ACHN (cell line): ENCODE measurements around the gene DOCK6.

Experiments
- DNase-seq: peaks from one replicate; pipeline ENCODE4 v3.0.0-alpha.2; 2015
- in situ Hi-C: cut with HindIII; loops from 2 replicates; pipeline ENCODE4 v1.10.0; 2017; ENCODE audit warnings: low sequenced_read_pairs, low pct_ligation_motif_present, low pct_unique_long_range_greater_than_20kb

DOCK6 gene

DNA sequence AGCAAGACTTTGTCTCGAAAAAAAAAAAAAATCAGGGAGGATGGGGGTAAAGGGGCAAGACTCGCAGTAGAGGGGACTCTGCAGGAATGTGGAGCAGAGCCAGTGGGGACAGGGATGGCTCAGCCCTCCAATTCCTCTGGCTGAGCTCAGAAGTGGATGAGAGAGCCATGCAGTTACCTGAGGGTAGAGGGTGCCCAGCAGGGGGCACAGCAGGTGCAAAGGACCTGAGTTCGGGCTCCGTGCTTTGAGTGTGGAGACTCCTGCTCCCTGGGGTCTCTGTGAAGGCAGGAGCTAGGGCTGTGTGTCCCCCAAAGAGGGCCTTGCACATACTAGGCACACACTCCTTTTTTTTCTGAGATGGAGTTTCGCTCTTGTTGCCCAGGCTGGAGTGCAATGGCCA lies 7.7 kb downstream of the DOCK6 start:
- no peak for DNase-seq
- in situ Hi-C loops = no loop called here

DNA sequence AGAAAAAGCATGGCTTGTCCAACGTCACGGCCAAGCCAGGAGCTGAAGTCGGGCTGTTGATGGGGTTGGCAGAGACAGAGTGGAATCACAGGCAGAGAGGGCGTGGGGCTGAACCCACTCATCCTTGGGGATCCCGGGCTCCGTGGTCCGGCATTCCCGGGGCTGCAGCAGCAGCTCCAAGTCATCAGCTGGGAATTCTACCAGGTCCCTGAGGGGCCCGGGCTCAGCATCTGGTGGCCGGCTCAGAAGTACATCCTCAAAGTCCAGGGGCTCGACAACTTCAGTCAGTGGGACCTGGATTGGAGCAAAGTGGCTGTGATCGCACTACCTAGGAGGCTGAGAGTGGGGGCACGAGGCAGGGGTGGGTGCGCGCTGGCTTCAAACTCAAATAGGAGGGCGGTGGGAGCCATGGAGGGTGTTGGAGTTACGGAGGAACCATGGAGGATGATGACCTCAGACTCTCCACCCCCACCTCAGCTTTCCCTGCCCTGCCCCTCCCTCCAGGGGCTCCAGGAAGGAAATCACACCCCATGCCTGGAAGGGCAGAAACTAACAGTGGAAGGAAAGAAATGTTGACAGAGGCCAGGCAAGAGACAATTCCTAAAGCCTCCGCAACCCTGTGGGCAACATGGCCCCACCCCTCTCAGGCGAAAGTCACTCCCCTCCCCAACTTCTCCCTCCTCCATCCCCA lies 9.5 kb downstream of the DOCK6 start:
- no peak for DNase-seq
- in situ Hi-C loops = no loop called here

DNA sequence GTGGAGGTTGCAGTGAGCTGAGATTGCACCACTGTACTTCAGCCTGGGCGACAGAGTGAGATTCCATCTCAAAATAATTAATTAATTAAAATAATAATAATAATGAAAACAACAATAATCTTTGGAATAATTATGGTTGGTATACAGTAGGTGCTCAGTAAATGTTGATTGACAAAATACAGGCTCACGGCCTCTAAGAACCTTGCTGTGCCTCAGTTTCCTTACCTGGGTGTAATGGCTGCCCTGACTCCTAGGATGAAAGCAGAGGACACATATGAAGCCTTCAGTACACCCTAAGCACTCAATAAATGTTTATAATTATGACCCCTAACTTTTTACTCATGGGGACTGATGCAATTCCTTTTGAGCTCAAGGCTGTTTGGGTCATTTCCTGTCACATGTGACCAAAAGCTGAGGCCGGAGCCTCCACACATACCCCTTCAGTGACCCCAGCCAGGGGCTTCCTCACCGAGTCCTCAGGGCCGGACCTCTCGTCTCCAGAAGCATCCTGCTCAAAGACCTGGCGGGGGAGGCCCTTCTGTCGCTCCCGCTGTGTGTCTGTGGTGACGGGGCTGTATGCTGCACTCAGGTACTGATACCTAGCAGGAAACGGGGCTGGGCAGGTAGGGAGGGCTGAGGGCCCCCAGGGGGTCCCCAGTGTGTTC lies 10.5 kb downstream of the DOCK6 start:
- in situ Hi-C loops = no loop called here

DNA sequence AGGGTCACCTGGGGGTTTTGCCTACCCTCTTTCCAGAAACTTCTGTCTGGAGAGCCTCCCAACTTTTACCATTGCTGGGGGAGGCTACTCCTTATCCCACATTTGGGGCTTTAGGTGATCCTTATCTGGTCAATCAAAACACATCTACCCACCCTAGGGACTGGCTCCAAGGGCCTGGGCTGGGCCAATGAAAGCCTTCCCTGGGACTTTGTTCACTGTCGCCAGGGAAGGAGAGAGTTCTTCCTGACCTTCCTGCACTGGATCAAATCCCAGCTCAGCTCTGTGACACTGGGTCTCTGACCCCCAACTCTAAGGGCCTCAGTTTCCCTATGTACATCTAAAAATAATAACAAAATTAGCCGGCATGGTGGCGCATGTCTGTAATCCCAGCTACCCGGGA lies 11.1 kb downstream of the DOCK6 start:
- in situ Hi-C loops = no loop called here

More for the DNA sequence above, 10.5 kb downstream of the DOCK6 start:
- DNase-seq = no peak

DNA sequence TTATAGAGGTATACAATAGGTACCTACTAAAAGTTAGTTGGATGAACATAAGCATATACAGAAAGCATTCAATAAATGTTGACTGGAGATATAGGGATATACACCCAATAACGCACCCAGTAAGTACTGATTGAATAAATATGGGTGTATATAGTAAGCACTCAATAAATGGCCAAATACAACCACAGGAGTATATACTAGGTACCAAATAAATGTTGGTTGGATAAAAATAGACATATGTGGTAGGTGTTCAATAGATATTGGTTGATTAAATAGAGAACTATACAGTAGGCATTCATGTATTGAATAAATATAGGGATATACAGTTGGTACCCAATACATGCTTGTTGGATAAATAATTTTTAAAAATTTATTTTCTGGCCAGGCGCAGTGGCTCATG lies 13.5 kb downstream of the DOCK6 start:
- no peak for DNase-seq
- in situ Hi-C loops = no loop called here

More for the DNA sequence above, 11.1 kb downstream of the DOCK6 start:
- DNase-seq = no peak

DNA sequence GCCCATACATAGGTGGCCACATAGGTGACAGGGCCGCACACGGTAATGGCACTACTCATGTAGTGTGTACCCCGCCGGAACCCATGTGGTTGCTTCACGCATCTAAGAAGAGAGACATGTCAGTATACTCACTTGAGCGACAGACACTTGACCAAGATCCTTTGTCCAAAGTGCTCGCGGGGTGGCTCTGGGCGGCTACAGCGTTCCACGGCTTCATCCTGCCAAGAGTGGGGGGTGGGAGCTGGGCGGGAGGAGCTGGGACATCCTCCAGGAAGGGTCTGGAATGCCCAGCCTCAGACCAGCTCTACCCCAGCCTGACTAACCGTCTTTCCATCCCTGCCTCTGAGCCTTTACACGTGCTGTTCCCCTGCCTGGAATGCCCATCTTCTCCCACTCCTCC lies 14.4 kb downstream of the DOCK6 start:
- in situ Hi-C loops = no loop called here
- DNase-seq = no peak

DNA sequence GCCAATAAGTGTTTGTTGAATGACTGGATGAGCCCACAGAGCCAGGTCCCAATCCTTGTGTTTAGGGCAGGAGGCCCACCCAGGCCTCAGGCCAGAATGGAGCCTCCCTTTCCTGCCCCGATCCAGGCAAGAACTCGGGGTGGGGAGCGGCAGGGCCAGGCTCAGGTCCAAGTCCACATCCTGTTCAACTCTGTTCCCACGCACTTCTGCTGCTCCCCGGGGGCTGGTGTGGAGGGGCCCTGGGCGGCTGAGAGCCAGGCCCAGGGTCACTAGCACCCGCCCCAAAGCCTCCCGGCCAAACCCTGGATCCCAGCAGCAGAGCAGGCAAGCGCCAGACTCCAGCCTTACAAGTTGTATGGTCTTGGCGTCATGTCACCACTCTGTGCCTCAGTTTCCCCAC lies 14.9 kb downstream of the DOCK6 start:
- no peak for DNase-seq
- in situ Hi-C loops = no loop called here

DNA sequence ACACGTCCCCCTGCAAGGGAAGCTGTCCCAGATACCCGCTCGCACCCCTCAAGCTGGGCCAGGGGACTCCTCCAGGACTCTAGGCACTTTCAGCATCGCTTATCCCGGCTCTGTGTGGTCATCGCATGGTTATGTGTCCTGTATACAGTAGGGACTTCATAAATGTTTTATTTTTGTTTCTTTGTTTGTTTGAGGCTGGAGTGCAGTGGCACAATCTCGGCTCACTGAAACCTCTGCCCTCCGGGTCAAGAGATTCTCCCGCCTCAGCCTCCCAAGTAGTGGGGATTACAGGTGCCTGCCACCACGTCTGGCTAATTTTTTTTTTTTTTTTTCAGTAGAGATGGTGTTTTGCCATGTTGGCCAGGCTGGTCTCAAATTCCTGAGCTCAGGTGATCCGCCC lies 15.4 kb downstream of the DOCK6 start:
- no peak for DNase-seq
- in situ Hi-C loops = no loop called here

DNA sequence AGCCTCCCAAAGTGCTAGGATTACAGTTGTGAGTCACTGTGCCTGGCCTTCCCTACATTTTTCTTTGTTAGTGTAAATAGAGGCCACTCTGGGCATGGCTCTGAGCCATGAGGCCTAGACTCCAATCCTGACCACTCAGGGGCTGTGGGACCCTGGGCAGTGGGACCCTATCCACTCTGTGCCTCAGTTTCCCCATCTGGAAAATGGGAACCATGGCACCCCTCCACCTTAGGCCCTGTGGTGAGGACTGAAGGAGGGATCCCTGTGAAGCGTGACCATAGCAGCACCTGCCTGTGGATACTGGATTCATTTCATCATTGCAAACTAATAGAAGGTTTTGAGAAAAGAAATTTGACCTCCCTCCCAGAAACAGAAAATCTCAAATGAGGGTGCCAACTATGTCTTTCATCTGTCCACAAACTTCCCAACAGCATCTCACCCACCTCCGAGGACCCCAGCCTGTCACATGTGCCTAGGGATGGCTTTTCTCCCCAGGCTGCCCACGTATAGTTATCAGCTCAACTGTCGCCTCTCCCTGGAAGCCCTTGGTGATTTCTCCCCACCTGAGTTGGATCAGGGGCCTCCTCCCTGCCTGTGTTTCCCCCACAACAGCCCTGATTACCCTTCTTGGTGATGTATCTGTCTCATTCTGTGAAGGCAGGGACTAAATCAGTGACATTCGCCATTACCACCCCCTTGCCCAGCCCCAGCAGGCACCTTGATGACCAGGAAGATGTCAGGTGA lies 17.3 kb downstream of the DOCK6 start:
- in situ Hi-C loops = no loop called here
- no peak for DNase-seq

DNA sequence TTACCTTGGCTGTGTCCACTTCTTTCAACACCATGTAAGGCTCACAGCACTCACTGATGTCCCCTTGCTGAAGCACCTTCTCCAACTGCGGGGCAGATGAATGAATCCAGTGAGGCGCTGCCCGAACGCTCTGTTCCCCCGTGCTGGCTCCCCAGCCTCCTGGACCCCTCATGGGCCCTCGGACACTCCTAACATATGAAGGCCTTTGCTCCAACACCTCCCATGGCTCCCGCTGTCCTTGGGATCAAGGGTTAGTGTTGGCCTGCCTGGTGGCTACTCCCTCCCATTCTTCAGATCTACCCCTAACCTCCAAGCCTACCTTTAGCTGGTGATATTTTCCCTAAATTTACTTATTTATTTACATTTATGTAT lies 18.5 kb downstream of the DOCK6 start:
- DNase-seq = no peak
- in situ Hi-C loops = no loop called here

DNA sequence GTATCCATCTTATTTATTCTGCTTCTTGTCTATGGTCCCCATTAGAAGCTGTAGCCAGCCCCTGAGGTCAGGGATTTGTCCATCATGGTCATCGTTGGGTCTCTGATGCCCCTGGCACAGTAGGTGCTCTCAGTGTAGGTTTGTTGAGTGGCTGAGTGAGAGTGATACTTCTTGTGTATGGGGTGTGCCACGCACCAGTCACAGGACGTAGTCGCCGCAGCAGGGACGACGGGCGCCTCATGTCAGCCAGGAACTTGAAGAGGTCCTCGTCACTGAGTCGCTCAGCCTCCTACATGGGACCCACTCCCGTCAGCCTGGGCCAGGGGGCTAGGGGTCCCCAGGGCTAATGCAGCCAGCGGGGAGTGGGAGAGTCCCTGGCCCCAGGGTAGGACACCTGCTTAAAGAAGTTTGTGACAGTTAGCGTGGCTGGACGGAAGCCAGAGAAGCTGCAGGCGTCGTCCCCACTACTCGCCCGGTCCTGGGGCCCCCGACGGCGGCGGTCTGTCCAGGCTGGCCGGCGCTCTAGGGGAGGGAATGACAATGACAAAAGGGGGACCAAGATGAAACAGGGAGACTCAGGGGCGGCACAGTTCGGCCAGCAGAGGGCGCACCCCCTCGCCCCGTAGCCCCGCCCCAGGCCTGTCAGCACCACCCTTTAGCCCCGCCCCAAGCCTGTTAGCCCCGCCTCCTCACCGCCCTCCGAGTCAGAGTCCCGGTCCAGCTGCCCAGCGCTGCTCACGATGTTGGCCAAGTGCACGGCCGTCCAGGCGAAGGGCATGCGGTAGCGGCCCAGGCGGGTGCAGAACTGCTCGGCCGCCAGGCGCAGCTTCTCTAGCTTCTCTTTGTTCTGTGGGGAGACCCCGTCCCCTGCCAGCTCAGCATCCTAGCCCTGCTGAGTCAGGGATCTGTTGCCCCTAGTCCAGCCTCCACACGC lies 19.2 kb downstream of the DOCK6 start:
- in situ Hi-C loops = no loop called here
- peak; percentile 51 for DNase-seq

DNA sequence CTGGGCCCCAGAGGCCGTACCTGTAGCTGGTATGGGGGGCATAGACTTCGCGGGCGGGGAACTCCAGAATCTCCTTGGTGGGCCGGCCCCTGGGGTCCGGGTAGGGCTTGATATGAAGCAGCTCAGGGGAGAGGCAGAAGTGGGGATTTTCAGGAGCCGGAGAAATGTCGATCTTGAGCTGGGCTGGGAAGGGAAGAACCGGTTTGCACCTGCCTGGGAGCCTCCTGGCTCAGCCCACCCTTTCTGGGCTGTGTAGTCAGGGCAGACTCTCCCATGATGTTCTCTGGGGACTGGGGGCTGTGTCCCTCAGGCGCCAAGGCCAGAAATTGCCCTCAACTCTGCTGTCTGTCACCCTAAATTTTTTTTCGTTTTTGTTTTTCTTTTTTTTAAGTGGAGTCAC lies 20.3 kb downstream of the DOCK6 start:
- in situ Hi-C loops = no loop called here
- no peak for DNase-seq

DNA sequence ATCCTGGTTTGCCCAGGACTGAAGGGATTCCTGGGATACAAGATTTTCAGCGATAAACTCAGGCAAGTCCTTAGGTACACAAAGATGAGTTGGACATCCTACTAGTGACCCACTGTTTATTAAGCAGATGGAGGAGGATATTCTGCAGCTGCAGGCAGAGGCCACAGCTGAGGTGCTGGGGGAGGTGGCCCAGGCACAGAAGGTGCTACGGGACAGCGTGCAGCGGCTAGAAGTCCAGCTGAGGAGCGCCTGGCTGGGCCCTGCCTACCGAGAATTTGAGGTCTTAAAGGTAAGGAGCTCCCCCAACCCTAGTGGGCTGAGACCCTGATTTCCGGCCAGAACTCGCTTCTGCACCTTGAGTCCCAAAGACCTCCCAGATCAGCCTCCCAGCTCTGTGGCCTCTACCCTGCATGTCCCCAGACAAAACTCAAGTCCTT lies 22.3 kb downstream of the DOCK6 start:
- DNase-seq = no peak
- in situ Hi-C loops = no loop called here

DNA sequence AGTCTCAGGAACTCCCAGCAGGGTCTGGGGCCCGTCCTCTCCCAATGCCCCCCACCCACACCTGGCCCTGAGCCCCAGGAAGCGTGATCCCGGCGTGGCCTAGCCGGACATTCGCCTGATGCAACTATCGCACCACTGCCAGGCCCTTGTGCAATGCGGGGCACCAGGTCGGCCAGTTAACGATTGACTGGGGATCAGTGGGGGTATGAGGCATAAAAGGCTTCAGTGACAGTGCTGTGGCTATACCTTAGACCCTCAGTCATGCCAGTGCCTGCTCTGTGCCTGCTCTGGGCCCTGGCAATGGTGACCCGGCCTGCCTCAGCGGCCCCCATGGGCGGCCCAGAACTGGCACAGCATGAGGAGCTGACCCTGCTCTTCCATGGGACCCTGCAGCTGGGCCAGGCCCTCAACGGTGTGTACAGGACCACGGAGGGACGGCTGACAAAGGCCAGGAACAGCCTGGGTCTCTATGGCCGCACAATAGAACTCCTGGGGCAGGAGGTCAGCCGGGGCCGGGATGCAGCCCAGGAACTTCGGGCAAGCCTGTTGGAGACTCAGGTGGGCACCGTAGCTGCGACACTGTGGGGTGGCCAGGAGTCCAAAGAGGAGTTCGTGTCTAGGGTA lies 22.8 kb downstream of the DOCK6 start, which contains the start of gene ANGPTL8:
Gene ANGPTL8, plus strand, starts transcription at position 243 of the 624 bp plus-strand sequence. Its CDS starts 19 bp downstream, at position 262.
- no peak for DNase-seq
- in situ Hi-C loops = no loop called here

DNA sequence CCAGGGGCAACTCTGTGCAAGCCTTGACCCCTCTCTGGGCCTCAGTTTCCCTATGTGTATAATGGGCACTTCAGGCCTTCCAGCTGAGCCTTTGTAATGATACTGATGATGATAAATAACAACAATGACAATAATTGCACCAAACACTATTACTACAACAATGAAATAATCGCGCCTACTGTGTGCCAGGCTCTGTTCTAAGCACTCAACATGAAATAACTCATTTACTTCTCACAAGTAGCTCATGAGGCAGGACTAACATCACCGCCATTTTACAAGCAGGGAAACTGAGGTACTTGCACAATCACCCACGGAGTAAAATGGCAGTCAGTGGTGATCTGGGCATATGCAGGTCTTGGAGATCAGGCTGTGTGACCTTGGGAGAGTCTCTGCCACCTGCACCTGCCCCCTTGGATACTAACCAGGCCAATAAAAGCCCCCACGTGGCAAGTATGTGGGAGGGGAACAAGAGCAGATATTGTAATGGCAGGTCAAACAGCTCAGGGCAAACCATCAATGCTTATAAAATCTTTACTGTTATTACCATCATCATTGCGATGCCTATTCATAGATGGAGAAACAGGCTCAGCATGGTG lies 23.4 kb downstream of the DOCK6 start:
- in situ Hi-C loops = no loop called here
- DNase-seq = no peak

DNA sequence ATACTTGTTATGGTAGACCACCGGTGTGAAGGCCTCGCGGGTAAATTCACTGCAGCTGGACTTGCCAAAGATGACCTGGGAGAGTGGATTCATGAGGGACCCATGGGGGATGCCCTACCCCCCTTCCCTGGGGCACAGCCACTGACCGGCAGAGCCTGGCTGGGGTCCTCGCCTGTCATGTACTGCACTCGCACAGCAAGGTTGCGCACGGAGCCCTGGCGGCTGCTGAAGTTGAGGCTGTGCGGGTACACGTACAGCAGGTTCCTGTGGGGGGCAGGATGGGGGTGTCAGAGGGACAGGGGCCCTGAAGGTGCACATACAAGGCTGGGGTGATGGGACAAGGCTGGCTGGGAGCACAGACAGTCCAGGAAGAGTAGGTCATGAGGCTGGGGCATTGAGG lies 24.3 kb downstream of the DOCK6 start:
- in situ Hi-C loops = no loop called here
- DNase-seq = no peak

DNA sequence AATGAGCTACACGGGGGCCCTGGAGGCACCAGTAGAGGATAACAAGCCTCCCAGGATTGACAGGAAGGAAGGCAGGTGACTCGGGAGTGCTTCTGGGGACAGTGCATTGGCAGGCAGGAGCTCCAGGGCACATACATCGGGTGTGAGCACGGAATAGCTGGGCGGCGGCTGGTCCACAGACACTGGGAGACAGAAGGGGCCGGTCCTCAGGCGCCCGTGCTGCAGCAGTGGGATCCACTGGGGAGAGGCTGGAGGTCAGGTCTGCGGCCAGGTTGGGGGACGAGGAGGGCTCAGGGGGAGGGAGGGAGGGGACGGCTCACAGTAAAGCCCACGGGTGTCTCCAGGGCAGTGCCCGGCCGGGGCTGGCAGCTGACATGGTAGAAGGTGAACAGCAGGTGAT lies 25.0 kb downstream of the DOCK6 start:
- DNase-seq = no peak
- in situ Hi-C loops = no loop called here
